Measurements from ENCODE around the gene CDK19. TPM values are rescaled to one million over a fixed set of nuclear protein-coding genes. Genes with fewer than 3 reads are reported as not detected.
A peak's percentile ranks its signal among the peaks of the same experiment; 100 is the strongest.

Gene CDK19
- total and polyA plus RNA-seq, 9 of the 15 experiments (the other 6 are each of a cell fraction or from before 2014, with no cell fraction given) = 3.8 to 15.2 (median 7.4) TPM

DNA sequence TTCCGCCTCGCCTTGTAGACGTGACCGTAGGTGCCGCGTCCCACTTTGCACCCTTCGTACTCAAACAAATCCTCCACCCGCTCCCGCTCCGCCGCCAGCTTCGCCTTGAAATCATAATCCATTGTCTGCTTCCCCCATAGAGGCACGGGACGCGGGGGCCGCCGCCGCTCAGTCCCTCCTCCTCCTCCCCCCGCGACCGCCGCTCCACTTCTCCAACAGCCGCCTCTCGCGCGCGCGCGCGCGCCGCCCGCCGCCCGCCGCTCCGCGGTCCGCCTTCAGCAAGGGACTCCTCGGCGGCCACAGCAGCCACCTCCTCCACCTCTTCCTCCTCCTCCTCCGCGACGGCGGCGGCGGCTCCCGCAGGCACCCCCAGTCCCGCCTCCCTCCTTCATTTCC is 256 bp downstream of the CDK19 start (continued):
- TF ChIP-seq NFIC (IDR thresholded peaks at IDR 0.05) (peak; percentile 25; the same call in 1 of the 2 replicates), PHF8 (IDR thresholded peaks at IDR 0.05; ENCODE audit: borderline replicate concordance, low read length) (peak; percentile 67; the same call in 1 of the 2 replicates), SRSF1 (IDR thresholded peaks at IDR 0.05; ENCODE audit: low read depth, low read length) (0 out of 2 replicates have a peak, but pooled peaks have one; percentile 75), TBL1XR1 (IDR thresholded peaks at IDR 0.05; ENCODE audit: low read length in 2 of 2) (peak in 1 of 2 experiments; percentile 39; a peak in 2 of 4 replicates), ZNF263 (CRISPR knock-in tag; IDR thresholded peaks at IDR 0.05; ENCODE audit: borderline replicate concordance) (peak; percentile 93), KAT8 (IDR thresholded peaks at IDR 0.05; ENCODE audit: low read depth) (no peak), CCNT2 (IDR thresholded peaks at IDR 0.05; ENCODE audit: borderline replicate concordance, extremely low read depth, insufficient read length, low read depth, low read length) (peak; percentile 69), ZNF3 (CRISPR knock-in tag; IDR thresholded peaks at IDR 0.05) (no peak), ZSCAN29 (IDR thresholded peaks at IDR 0.05) (0 out of 2 replicates have a peak, but pooled peaks have one; percentile 65), CHD2 (IDR thresholded peaks at IDR 0.05; ENCODE audit: low read depth, low read length) (no peak), ZNF175 (CRISPR knock-in tag; IDR thresholded peaks at IDR 0.05; ENCODE audit: low read depth) (peak; percentile 24; the same call in 1 of the 2 replicates)
- TF ChIP-seq, protein P1, sequence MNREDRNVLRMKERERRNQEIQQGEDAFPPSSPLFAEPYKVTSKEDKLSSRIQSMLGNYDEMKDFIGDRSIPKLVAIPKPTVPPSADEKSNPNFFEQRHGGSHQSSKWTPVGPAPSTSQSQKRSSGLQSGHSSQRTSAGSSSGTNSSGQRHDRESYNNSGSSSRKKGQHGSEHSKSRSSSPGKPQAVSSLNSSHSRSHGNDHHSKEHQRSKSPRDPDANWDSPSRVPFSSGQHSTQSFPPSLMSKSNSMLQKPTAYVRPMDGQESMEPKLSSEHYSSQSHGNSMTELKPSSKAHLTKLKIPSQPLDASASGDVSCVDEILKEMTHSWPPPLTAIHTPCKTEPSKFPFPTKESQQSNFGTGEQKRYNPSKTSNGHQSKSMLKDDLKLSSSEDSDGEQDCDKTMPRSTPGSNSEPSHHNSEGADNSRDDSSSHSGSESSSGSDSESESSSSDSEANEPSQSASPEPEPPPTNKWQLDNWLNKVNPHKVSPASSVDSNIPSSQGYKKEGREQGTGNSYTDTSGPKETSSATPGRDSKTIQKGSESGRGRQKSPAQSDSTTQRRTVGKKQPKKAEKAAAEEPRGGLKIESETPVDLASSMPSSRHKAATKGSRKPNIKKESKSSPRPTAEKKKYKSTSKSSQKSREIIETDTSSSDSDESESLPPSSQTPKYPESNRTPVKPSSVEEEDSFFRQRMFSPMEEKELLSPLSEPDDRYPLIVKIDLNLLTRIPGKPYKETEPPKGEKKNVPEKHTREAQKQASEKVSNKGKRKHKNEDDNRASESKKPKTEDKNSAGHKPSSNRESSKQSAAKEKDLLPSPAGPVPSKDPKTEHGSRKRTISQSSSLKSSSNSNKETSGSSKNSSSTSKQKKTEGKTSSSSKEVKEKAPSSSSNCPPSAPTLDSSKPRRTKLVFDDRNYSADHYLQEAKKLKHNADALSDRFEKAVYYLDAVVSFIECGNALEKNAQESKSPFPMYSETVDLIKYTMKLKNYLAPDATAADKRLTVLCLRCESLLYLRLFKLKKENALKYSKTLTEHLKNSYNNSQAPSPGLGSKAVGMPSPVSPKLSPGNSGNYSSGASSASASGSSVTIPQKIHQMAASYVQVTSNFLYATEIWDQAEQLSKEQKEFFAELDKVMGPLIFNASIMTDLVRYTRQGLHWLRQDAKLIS (CRISPR knock-in tag; IDR thresholded peaks at IDR 0.05) = 0 out of 2 replicates have a peak, but pooled peaks have one; percentile 26
- TF ChIP-seq, protein P2, sequence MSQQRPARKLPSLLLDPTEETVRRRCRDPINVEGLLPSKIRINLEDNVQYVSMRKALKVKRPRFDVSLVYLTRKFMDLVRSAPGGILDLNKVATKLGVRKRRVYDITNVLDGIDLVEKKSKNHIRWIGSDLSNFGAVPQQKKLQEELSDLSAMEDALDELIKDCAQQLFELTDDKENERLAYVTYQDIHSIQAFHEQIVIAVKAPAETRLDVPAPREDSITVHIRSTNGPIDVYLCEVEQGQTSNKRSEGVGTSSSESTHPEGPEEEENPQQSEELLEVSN (IDR thresholded peaks at IDR 0.05; ENCODE audit: borderline replicate concordance in 1 of 2, extremely low read depth in 1 of 2, insufficient read depth in 1 of 2, insufficient read length in 1 of 2, low read depth in 1 of 2, low read length in 1 of 2, poor library complexity in 1 of 2, severe bottlenecking in 1 of 2) = peak in 1 of 2 experiments; percentile 32
- TF ChIP-seq, protein P3, sequence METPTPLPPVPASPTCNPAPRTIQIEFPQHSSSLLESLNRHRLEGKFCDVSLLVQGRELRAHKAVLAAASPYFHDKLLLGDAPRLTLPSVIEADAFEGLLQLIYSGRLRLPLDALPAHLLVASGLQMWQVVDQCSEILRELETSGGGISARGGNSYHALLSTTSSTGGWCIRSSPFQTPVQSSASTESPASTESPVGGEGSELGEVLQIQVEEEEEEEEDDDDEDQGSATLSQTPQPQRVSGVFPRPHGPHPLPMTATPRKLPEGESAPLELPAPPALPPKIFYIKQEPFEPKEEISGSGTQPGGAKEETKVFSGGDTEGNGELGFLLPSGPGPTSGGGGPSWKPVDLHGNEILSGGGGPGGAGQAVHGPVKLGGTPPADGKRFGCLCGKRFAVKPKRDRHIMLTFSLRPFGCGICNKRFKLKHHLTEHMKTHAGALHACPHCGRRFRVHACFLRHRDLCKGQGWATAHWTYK (CRISPR knock-in tag; IDR thresholded peaks at IDR 0.05) = no peak

Data from K562 (cell line).